ENCODE data around the gene USP17L10. TPM values are rescaled to one million over a fixed set of nuclear protein-coding genes. Genes with fewer than 3 reads are reported as not detected.
"Not testable (repeated sequence)": the region's sequence is repeated elsewhere in the genome, so short reads cannot be mapped to it uniquely, and the experiment has no call there.

USP17L10 gene
- total and polyA plus RNA-seq, 9 of the 15 experiments (the other 6 are each of a cell fraction or from before 2014, with no cell fraction given), result not detected

DNA sequence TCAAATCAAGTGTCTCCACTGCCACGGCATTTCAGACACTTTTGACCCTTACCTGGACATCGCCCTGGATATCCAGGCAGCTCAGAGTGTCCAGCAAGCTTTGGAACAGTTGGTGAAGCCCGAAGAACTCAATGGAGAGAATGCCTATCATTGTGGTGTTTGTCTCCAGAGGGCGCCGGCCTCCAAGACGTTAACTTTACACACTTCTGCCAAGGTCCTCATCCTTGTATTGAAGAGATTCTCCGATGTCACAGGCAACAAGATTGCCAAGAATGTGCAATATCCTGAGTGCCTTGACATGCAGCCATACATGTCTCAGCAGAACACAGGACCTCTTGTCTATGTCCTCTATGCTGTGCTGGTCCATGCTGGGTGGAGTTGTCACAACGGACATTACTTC lies 19.8 kb downstream of the USP17L10 start:
- BruUV-seq (replicated peaks); H4K20me1 ChIP-seq (replicated peaks; ENCODE audit: control insufficient read depth, insufficient read depth, low read length); H3K27ac ChIP-seq (ENCODE audit: extremely low read depth, low read depth, low read length); POLR2A ChIA-PET; H3K9me3 ChIP-seq (replicated peaks; ENCODE audit: control insufficient read depth, insufficient read depth, low read depth, low read length); H3K27me3 ChIP-seq (ENCODE audit: control insufficient read depth in 2 of 2, insufficient read depth in 2 of 2, low read length in 2 of 2); intact Hi-C loops (cut with micrococcal nuclease); H3K79me2 ChIP-seq (ENCODE audit: control insufficient read depth, insufficient read depth, low read length); H3K36me3 ChIP-seq (ENCODE audit: control insufficient read depth, insufficient read depth, low read length); H3K9ac ChIP-seq (ENCODE audit: insufficient read depth in 1 of 2, low read depth in 2 of 2, low read length in 2 of 2); CTCF ChIA-PET (ENCODE audit: low intra/inter-chr PET ratio); H3K4me2 ChIP-seq (ENCODE audit: insufficient read depth, low read length); ATAC-seq; H3K9me1 ChIP-seq (ENCODE audit: control insufficient read depth, insufficient read depth, low read length); H3K4me3 ChIP-seq; H2AFZ ChIP-seq (ENCODE audit: low read depth, low read length); in situ Hi-C loops (cut with MboI); FAIRE-seq; DNase-seq (ENCODE audit: extremely low read depth in 1 of 4, low spot score in 3 of 4); H3K4me1 ChIP-seq (replicated peaks in 1 of 2; ENCODE audit: control insufficient read depth in 2 of 2, insufficient read depth in 2 of 2, low read length in 2 of 2): not testable (repeated sequence)
- 0% methylated on average over 4 of the region's 8 CpGs for WGBS (ENCODE audit: insufficient coverage, low coverage, missing lambda C conversion rate)

DNA sequence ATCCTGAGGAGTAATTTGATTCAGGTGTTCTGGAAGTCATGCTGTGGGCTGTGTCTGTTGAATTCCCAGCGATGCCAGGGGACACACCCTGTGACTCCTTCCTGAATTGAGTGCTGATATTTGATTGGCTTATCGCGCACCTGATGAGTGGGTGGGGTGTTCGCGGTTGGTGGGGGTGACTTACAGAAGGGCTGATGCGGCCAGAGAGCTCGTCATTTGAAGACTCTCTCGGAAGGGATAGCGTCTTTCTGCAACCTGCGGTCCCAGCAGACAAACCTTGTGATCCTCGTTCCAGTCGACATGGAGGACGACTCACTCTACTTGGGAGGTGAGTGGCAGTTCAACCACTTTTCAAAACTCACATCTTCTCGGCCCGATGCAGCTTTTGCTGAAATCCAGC lies 23.6 kb downstream of the USP17L10 start, which contains the start of gene USP17L15:
Gene USP17L15 (plus strand): TSS at position 301 of the 400 bp plus-strand sequence. CDS start 0 bp downstream, at position 301.
- H3K9me3 ChIP-seq (replicated peaks; ENCODE audit: control insufficient read depth, insufficient read depth, low read depth, low read length); H3K4me1 ChIP-seq (replicated peaks in 1 of 2; ENCODE audit: control insufficient read depth in 2 of 2, insufficient read depth in 2 of 2, low read length in 2 of 2); DNase-seq (ENCODE audit: extremely low read depth in 1 of 4, low spot score in 3 of 4); intact Hi-C loops (cut with micrococcal nuclease); H4K20me1 ChIP-seq (replicated peaks; ENCODE audit: control insufficient read depth, insufficient read depth, low read length); H3K4me3 ChIP-seq; H3K79me2 ChIP-seq (ENCODE audit: control insufficient read depth, insufficient read depth, low read length); H3K27me3 ChIP-seq (ENCODE audit: control insufficient read depth in 2 of 2, insufficient read depth in 2 of 2, low read length in 2 of 2); H3K9me1 ChIP-seq (ENCODE audit: control insufficient read depth, insufficient read depth, low read length); H3K36me3 ChIP-seq (ENCODE audit: control insufficient read depth, insufficient read depth, low read length); H3K27ac ChIP-seq (ENCODE audit: extremely low read depth, low read depth, low read length); H3K9ac ChIP-seq (ENCODE audit: insufficient read depth in 1 of 2, low read depth in 2 of 2, low read length in 2 of 2); POLR2A ChIA-PET; ATAC-seq; CTCF ChIA-PET (ENCODE audit: low intra/inter-chr PET ratio); BruUV-seq (replicated peaks); H3K4me2 ChIP-seq (ENCODE audit: insufficient read depth, low read length); H2AFZ ChIP-seq (ENCODE audit: low read depth, low read length); in situ Hi-C loops (cut with MboI); FAIRE-seq: not testable (repeated sequence)
- no CpG with 5 or more reads among the region's 15 CpGs for WGBS (ENCODE audit: insufficient coverage, low coverage, missing lambda C conversion rate)

DNA sequence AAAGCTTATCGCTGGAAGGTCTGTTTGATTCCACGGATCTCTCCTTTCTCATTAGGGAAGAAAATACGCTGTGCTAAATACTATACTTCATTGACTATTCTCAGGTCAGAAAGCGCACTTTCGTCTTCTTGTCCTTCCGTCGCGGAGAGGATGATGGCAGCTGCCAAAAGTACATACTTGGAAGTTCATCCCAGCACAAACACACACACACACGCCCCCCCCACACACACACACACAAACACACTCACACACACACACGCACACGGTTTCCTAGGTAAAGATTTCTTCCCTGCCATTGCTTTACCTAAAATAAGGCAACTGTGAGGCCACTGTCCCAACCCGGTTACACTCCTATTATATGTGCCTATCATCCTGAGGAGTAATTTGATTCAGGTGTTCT lies 28.0 kb downstream of the USP17L10 start:
- DNase-seq (ENCODE audit: extremely low read depth in 1 of 4, low spot score in 3 of 4); H3K4me2 ChIP-seq (ENCODE audit: insufficient read depth, low read length); H3K27ac ChIP-seq (ENCODE audit: extremely low read depth, low read depth, low read length); CTCF ChIA-PET (ENCODE audit: low intra/inter-chr PET ratio); BruUV-seq (replicated peaks); in situ Hi-C loops (cut with MboI); H3K4me3 ChIP-seq; H3K27me3 ChIP-seq (ENCODE audit: control insufficient read depth in 2 of 2, insufficient read depth in 2 of 2, low read length in 2 of 2); H3K36me3 ChIP-seq (ENCODE audit: control insufficient read depth, insufficient read depth, low read length); H3K9me1 ChIP-seq (ENCODE audit: control insufficient read depth, insufficient read depth, low read length); POLR2A ChIA-PET; H3K9me3 ChIP-seq (replicated peaks; ENCODE audit: control insufficient read depth, insufficient read depth, low read depth, low read length); H2AFZ ChIP-seq (ENCODE audit: low read depth, low read length); ATAC-seq; H4K20me1 ChIP-seq (replicated peaks; ENCODE audit: control insufficient read depth, insufficient read depth, low read length); H3K9ac ChIP-seq (ENCODE audit: insufficient read depth in 1 of 2, low read depth in 2 of 2, low read length in 2 of 2); H3K79me2 ChIP-seq (ENCODE audit: control insufficient read depth, insufficient read depth, low read length); intact Hi-C loops (cut with micrococcal nuclease); H3K4me1 ChIP-seq (replicated peaks in 1 of 2; ENCODE audit: control insufficient read depth in 2 of 2, insufficient read depth in 2 of 2, low read length in 2 of 2); FAIRE-seq: not testable (repeated sequence)
- 0% methylated on average over 3 of the region's 12 CpGs for WGBS (ENCODE audit: insufficient coverage, low coverage, missing lambda C conversion rate)

DNA sequence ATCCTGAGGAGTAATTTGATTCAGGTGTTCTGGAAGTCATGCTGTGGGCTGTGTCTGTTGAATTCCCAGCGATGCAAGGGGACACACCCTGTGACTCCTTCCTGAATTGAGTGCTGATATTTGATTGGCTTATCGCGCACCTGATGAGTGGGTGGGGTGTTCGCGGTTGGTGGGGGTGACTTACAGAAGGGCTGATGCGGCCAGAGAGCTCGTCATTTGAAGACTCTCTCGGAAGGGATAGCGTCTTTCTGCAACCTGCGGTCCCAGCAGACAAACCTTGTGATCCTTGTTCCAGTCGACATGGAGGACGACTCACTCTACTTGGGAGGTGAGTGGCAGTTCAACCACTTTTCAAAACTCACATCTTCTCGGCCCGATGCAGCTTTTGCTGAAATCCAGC lies 33.1 kb downstream of the USP17L10 start, which contains the start of gene USP17L17:
Gene USP17L17 (plus strand): TSS at position 301 of the 400 bp plus-strand sequence. CDS start 0 bp downstream, at position 301.
- WGBS (ENCODE audit: insufficient coverage, low coverage, missing lambda C conversion rate), result 3% methylated on average over 5 of the region's 14 CpGs
- H3K27me3 ChIP-seq (ENCODE audit: control insufficient read depth in 2 of 2, insufficient read depth in 2 of 2, low read length in 2 of 2); POLR2A ChIA-PET: not testable (repeated sequence)

More for the DNA sequence above, 33.1 kb downstream of the USP17L10 start, which contains the start of gene USP17L17:
- FAIRE-seq; H2AFZ ChIP-seq (ENCODE audit: low read depth, low read length); H3K9me3 ChIP-seq (replicated peaks; ENCODE audit: control insufficient read depth, insufficient read depth, low read depth, low read length); CTCF ChIA-PET (ENCODE audit: low intra/inter-chr PET ratio); H3K4me2 ChIP-seq (ENCODE audit: insufficient read depth, low read length); DNase-seq (ENCODE audit: extremely low read depth in 1 of 4, low spot score in 3 of 4); H3K27ac ChIP-seq (ENCODE audit: extremely low read depth, low read depth, low read length); H3K4me3 ChIP-seq; H3K79me2 ChIP-seq (ENCODE audit: control insufficient read depth, insufficient read depth, low read length); ATAC-seq; H4K20me1 ChIP-seq (replicated peaks; ENCODE audit: control insufficient read depth, insufficient read depth, low read length); BruUV-seq (replicated peaks); H3K9ac ChIP-seq (ENCODE audit: insufficient read depth in 1 of 2, low read depth in 2 of 2, low read length in 2 of 2); H3K36me3 ChIP-seq (ENCODE audit: control insufficient read depth, insufficient read depth, low read length); intact Hi-C loops (cut with micrococcal nuclease); H3K9me1 ChIP-seq (ENCODE audit: control insufficient read depth, insufficient read depth, low read length); H3K4me1 ChIP-seq (replicated peaks in 1 of 2; ENCODE audit: control insufficient read depth in 2 of 2, insufficient read depth in 2 of 2, low read length in 2 of 2): not testable (repeated sequence)
- in situ Hi-C loops (cut with MboI), result loop anchor here (10.0 kb wide), 1 partner anchor 131 kb away; no protein-coding TSS in a partner anchor

Data from K562 (cell line).